ENCODE measurements around the gene MEGF11.

The MEGF11 gene

GRCh38 chr15:66172324-66172980, 81.1 kb downstream of the MEGF11 start:
- Histone ChIP-seq H3K4me3 (no peak overlapping the region), H3K4me1 (no peaks in the 10 kb centered on the region), H3K9me3 (no peaks in the 10 kb centered on the region), H3K27me3 (peaks cover 0 to 34% of the 10 kb centered on the region in 2 donors), H3K36me3 (no peaks in the 10 kb centered on the region), H3K27ac (no peak overlapping the region)
- DNase-seq: no peak
- no peak for TF ChIP-seq CTCF (IDR thresholded peaks at IDR 0.05)
- intact Hi-C loops (cut with DNase I; ENCODE audit: low total_unique reads): no loop called here

- intact Hi-C loops (cut with DNase I; ENCODE audit: low total_unique reads): no loop called here
These were observed 81.7 kb downstream of the MEGF11 start for GRCh38 chr15:66171841-66172240.

GRCh38 chr15:66170716-66171115, 82.8 kb downstream of the MEGF11 start:
- DNase-seq: no peak
- Histone ChIP-seq H3K9me3 (no peaks in the 10 kb centered on the region), H3K27me3 (peaks cover 0 to 20% of the 10 kb centered on the region in 2 donors), H3K36me3 (no peaks in the 10 kb centered on the region), H3K27ac (no peak overlapping the region), H3K4me1 (no peaks in the 10 kb centered on the region), H3K4me3 (no peak overlapping the region)
- intact Hi-C loops (cut with DNase I; ENCODE audit: low total_unique reads): no loop called here
- no peak for TF ChIP-seq CTCF (IDR thresholded peaks at IDR 0.05)

More at GRCh38 chr15:66171841-66172240, 81.7 kb downstream of the MEGF11 start:
- no peaks in the 10 kb centered on the region for H3K36me3 ChIP-seq
- DNase-seq: no peak
- no peak overlapping the region for H3K4me3 ChIP-seq
- H3K27ac ChIP-seq: no peak overlapping the region
- H3K27me3 ChIP-seq: peaks cover 0 to 30% of the 10 kb centered on the region in 2 donors
- H3K9me3 ChIP-seq: no peaks in the 10 kb centered on the region
- no peaks in the 10 kb centered on the region for H3K4me1 ChIP-seq
- TF ChIP-seq CTCF (IDR thresholded peaks at IDR 0.05): no peak

- no peak for DNase-seq
- H3K27ac ChIP-seq: no peak overlapping the region
These were observed 83.5 kb downstream of the MEGF11 start for GRCh38 chr15:66170042-66170441.

GRCh38 chr15:66169625-66170024, 83.9 kb downstream of the MEGF11 start:
- TF ChIP-seq CTCF (IDR thresholded peaks at IDR 0.05): no peak
- intact Hi-C loops (cut with DNase I; ENCODE audit: low total_unique reads): no loop called here

More at GRCh38 chr15:66170042-66170441, 83.5 kb downstream of the MEGF11 start:
- Histone ChIP-seq H3K4me1 (no peaks in the 10 kb centered on the region), H3K27me3 (peaks cover 0 to 20% of the 10 kb centered on the region in 2 donors), H3K4me3 (no peak overlapping the region), H3K9me3 (no peaks in the 10 kb centered on the region), H3K36me3 (no peaks in the 10 kb centered on the region)
- intact Hi-C loops (cut with DNase I; ENCODE audit: low total_unique reads): no loop called here
- no peak for TF ChIP-seq CTCF (IDR thresholded peaks at IDR 0.05)

More at GRCh38 chr15:66169625-66170024, 83.9 kb downstream of the MEGF11 start:
- Histone ChIP-seq H3K4me3 (no peak overlapping the region), H3K9me3 (no peaks in the 10 kb centered on the region), H3K36me3 (no peaks in the 10 kb centered on the region), H3K27me3 (peaks cover 0 to 20% of the 10 kb centered on the region in 2 donors), H3K4me1 (no peaks in the 10 kb centered on the region), H3K27ac (no peak overlapping the region)
- no peak for DNase-seq

Measured in tibial artery (tissue), 4 donors.